Measurements from ENCODE around the gene TRPM6.
"Not testable (repeated sequence)": the region's sequence is repeated elsewhere in the genome, so short reads cannot be mapped to it uniquely, and the experiment has no call there.

Gene TRPM6

DNA sequence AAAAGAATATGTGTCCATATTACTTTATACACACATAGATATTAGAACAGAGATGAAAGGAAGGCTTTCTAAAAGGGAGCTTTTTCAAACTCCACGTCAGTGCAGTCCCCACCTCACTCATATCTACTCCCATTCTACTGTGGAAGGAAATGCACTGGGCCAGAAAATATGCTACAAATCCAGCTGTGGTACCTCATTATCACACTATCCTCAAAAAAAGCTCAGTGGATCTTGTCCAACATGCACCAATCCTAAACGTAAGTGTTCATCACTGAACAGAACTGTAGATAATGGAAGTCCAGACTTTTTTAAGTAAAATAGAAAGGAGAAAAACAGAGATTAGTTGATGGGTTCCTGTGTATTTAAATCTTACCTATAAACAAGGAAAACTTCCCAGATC is 27.9 kb downstream of the TRPM6 start:
- no peak for TF ChIP-seq ARNT (IDR thresholded peaks at IDR 0.05)
- TF ChIP-seq FOXK2 (IDR thresholded peaks at IDR 0.05): no peak
- TF ChIP-seq FOXA1 (IDR thresholded peaks at IDR 0.05): no peak
- TF ChIP-seq L3MBTL2 (conservative IDR thresholded peaks at IDR 0.05): no peak
- TF ChIP-seq CTBP1 (IDR thresholded peaks at IDR 0.05; ENCODE audit: borderline replicate concordance): no peak
- TF ChIP-seq ZNF384 (IDR thresholded peaks at IDR 0.05): no peak
- no peak for TF ChIP-seq HDGF (IDR thresholded peaks at IDR 0.05; ENCODE audit: borderline replicate concordance)
- no peak for TF ChIP-seq SP1 (IDR thresholded peaks at IDR 0.05)
- no peak for TF ChIP-seq TARDBP (IDR thresholded peaks at IDR 0.05)
- TF ChIP-seq, protein P1, sequence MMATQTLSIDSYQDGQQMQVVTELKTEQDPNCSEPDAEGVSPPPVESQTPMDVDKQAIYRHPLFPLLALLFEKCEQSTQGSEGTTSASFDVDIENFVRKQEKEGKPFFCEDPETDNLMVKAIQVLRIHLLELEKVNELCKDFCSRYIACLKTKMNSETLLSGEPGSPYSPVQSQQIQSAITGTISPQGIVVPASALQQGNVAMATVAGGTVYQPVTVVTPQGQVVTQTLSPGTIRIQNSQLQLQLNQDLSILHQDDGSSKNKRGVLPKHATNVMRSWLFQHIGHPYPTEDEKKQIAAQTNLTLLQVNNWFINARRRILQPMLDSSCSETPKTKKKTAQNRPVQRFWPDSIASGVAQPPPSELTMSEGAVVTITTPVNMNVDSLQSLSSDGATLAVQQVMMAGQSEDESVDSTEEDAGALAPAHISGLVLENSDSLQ (IDR thresholded peaks at IDR 0.05): no peak
- TF ChIP-seq FOXM1 (IDR thresholded peaks at IDR 0.05; ENCODE audit: borderline replicate concordance): no peak
- no peak for TF ChIP-seq SUZ12 (IDR thresholded peaks at IDR 0.05)
- no peak for TF ChIP-seq NFRKB (IDR thresholded peaks at IDR 0.05)
- no peak for TF ChIP-seq BHLHE40 (IDR thresholded peaks at IDR 0.05; ENCODE audit: borderline replicate concordance)
- POLR2A ChIA-PET: no interaction called here
- CTCF ChIA-PET: interaction anchor here (0.7 kb wide), 1 partner anchor 76 kb away, joined by 3 read pairs; no protein-coding TSS in a partner anchor
- no peak for DNase-seq (ENCODE audit: extremely low spot score)

DNA sequence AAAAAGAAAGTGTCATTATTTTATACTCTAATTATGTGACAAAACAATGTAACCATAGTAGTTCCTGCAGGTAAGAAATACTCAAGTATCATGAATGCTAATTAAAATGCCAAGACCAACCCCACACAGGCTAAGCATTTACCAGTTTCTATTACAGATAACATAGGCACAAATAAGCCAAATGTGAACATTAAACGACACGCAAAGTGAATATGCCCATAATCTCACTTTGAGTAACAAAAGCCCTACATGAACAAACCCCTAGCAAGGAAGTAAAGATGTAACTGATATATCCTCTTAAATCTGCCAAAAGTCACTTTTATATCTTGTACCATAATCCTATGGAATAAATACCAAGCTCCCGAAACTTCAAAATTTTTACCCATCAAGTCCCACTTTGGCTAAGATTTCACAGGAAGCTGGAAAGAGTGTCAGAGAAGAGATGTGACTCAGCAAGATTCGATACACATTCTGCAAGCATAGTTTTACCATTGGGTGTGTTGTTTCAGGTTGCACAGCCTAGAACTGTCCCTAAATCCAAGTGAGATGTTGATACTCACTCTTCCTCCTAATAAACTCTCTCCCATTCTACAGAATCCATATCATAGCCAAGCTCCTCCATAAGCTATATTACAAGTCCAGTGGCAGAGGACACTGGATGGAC is 28.8 kb downstream of the TRPM6 start:
- no peak for DNase-seq (ENCODE audit: extremely low spot score)
- TF ChIP-seq, protein P1 (IDR thresholded peaks at IDR 0.05): no peak
- TF ChIP-seq SP1 (IDR thresholded peaks at IDR 0.05) (no peak), LEF1 (IDR thresholded peaks at IDR 0.05; ENCODE audit: borderline replicate concordance) (no peak), HDGF (IDR thresholded peaks at IDR 0.05; ENCODE audit: borderline replicate concordance) (no peak), ARNT (IDR thresholded peaks at IDR 0.05) (no peak), ZNF384 (IDR thresholded peaks at IDR 0.05) (no peak), FOXA1 (IDR thresholded peaks at IDR 0.05) (no peak), BHLHE40 (IDR thresholded peaks at IDR 0.05; ENCODE audit: borderline replicate concordance) (no peak), FOXM1 (IDR thresholded peaks at IDR 0.05; ENCODE audit: borderline replicate concordance) (no peak), NFRKB (IDR thresholded peaks at IDR 0.05) (no peak), L3MBTL2 (conservative IDR thresholded peaks at IDR 0.05) (no peak), SUZ12 (IDR thresholded peaks at IDR 0.05) (no peak)
- ChIA-PET CTCF (no interaction called here), POLR2A (no interaction called here)

DNA sequence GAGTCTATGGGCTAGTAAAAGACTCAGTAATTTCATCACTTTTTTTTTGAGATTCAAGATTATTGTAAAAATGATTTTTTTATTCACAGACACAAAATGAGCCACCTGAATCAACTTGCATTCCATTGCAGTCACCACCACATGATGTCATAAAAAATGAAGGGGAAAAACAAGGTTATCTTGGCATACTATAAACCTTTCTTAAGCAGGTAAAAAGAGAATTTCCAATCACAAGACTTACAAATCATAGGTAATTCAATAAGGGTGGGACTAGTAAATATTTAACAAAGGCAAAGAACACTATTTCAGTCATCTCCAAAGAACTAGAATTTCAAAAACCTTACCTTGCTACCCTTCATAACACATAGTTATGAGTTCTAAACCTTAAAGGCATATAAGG is 30.7 kb downstream of the TRPM6 start:
- no peak for DNase-seq (ENCODE audit: extremely low spot score)
- TF ChIP-seq L3MBTL2 (conservative IDR thresholded peaks at IDR 0.05) (no peak), CTBP1 (IDR thresholded peaks at IDR 0.05; ENCODE audit: borderline replicate concordance) (no peak), SUZ12 (IDR thresholded peaks at IDR 0.05) (no peak), LEF1 (IDR thresholded peaks at IDR 0.05; ENCODE audit: borderline replicate concordance) (no peak), FOXM1 (IDR thresholded peaks at IDR 0.05; ENCODE audit: borderline replicate concordance) (no peak), ARNT (IDR thresholded peaks at IDR 0.05) (no peak), FOXK2 (IDR thresholded peaks at IDR 0.05) (no peak), FOXA1 (IDR thresholded peaks at IDR 0.05) (no peak), ZNF384 (IDR thresholded peaks at IDR 0.05) (no peak), ELF4 (IDR thresholded peaks at IDR 0.05) (no peak), SP1 (IDR thresholded peaks at IDR 0.05) (no peak), TARDBP (IDR thresholded peaks at IDR 0.05) (no peak), HDGF (IDR thresholded peaks at IDR 0.05; ENCODE audit: borderline replicate concordance) (no peak), NFRKB (IDR thresholded peaks at IDR 0.05) (no peak)
- TF ChIP-seq, protein P1 (IDR thresholded peaks at IDR 0.05): no peak
- POLR2A ChIA-PET: no interaction called here
- CTCF ChIA-PET: no interaction called here

DNA sequence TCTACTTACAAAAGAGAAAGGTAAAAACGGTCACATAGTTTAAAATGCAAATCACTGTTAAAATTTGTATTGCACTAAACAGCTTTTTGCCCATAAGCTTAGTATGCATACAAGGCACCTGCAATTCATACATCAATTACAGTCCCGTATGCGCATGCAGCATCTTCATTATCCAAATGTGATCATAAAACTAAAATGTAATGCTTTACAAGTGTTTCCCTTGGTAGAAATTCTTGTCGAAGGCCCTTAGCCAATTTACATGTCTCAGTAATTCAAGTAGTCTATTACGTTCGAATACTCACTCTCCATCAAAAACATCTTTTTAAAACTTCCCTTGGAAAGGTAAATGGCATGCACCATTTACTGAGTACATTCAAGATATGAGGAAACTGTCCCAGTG is 32.6 kb downstream of the TRPM6 start:
- POLR2A ChIA-PET: no interaction called here
- DNase-seq (ENCODE audit: extremely low spot score): no peak
- CTCF ChIA-PET: no interaction called here
- no peak for TF ChIP-seq L3MBTL2 (conservative IDR thresholded peaks at IDR 0.05)
- TF ChIP-seq, protein P1 (IDR thresholded peaks at IDR 0.05): no peak
- TF ChIP-seq LEF1 (IDR thresholded peaks at IDR 0.05; ENCODE audit: borderline replicate concordance): no peak
- TF ChIP-seq ELF4 (IDR thresholded peaks at IDR 0.05): no peak
- no peak for TF ChIP-seq FOXA1 (IDR thresholded peaks at IDR 0.05)
- TF ChIP-seq ZNF384 (IDR thresholded peaks at IDR 0.05): no peak
- TF ChIP-seq ARNT (IDR thresholded peaks at IDR 0.05): no peak
- no peak for TF ChIP-seq CTBP1 (IDR thresholded peaks at IDR 0.05; ENCODE audit: borderline replicate concordance)
- TF ChIP-seq HDGF (IDR thresholded peaks at IDR 0.05; ENCODE audit: borderline replicate concordance): no peak
- TF ChIP-seq FOXM1 (IDR thresholded peaks at IDR 0.05; ENCODE audit: borderline replicate concordance): no peak
- TF ChIP-seq FOXK2 (IDR thresholded peaks at IDR 0.05): no peak

DNA sequence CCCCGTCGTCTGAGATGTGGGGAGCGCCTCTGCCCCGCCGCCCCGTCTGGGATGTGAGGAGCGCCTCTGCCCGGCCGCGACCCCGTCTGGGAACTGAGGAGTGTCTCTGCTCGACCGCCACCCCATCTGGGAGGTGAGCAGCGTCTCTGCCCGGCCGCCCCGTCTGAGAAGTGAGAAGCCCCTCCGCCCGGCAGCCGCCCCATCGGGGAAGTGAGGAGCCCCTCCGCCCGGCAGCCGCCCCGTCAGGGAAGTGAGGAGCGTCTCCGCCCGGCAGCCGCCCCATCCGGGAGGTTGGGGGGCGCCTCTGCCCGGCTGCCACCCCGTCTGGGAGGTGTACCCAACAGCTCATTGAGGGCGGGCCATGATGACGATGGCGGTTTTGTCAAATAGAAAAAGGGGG is 34.7 kb downstream of the TRPM6 start:
- DNase-seq (ENCODE audit: extremely low spot score); POLR2A ChIA-PET; CTCF ChIA-PET: not testable (repeated sequence)

DNA sequence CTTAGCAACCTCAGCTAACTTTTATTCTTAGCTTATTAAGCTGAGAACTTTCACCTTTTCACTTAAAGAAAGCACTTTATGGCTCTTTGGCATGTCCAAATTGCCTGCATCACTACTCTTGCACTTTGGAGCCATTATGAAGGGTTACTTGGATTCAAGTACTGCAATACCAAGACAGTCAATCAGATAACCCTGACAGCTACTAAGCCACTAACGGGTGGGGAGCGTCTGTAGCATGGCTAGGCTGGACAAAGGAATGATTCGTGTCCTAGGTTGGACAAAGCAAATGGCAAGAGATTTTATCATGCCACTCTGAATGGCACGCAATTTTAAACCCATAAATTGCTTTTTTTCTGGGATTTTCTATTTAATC is 39.6 kb downstream of the TRPM6 start:
- TF ChIP-seq CTBP1 (IDR thresholded peaks at IDR 0.05; ENCODE audit: borderline replicate concordance) (no peak), LEF1 (IDR thresholded peaks at IDR 0.05; ENCODE audit: borderline replicate concordance) (no peak), L3MBTL2 (conservative IDR thresholded peaks at IDR 0.05) (no peak), SP1 (IDR thresholded peaks at IDR 0.05) (no peak), SUZ12 (IDR thresholded peaks at IDR 0.05) (no peak), NFRKB (IDR thresholded peaks at IDR 0.05) (no peak), ARNT (IDR thresholded peaks at IDR 0.05) (no peak), ZNF384 (IDR thresholded peaks at IDR 0.05) (no peak), FOXM1 (IDR thresholded peaks at IDR 0.05; ENCODE audit: borderline replicate concordance) (no peak), TARDBP (IDR thresholded peaks at IDR 0.05) (no peak), BHLHE40 (IDR thresholded peaks at IDR 0.05; ENCODE audit: borderline replicate concordance) (no peak), HDGF (IDR thresholded peaks at IDR 0.05; ENCODE audit: borderline replicate concordance) (no peak), FOXK2 (IDR thresholded peaks at IDR 0.05) (no peak)
- TF ChIP-seq, protein P1 (IDR thresholded peaks at IDR 0.05): no peak
- DNase-seq (ENCODE audit: extremely low spot score): no peak
- ChIA-PET CTCF (no interaction called here), POLR2A (no interaction called here)

Measured in HEK293T (cell line).